Stimulated activated CD4-positive, alpha-beta T cell treated with anti-CD3 and anti-CD28 coated beads, Interleukin-4, amount 100 ng/mL, for 48 hours (primary cell): Measurements from ENCODE around the gene ARHGAP9.
"Not testable (repeated sequence)": the region's sequence is repeated elsewhere in the genome, so short reads cannot be mapped to it uniquely, and the experiment has no call there.

Experiments
- DNase-seq, 2 donors: peaks; one replicate each; pipeline ENCODE4 v3.0.0-alpha.2; 2020; ENCODE audit warnings: low read depth in 2 of 2

Gene ARHGAP9

DNA sequence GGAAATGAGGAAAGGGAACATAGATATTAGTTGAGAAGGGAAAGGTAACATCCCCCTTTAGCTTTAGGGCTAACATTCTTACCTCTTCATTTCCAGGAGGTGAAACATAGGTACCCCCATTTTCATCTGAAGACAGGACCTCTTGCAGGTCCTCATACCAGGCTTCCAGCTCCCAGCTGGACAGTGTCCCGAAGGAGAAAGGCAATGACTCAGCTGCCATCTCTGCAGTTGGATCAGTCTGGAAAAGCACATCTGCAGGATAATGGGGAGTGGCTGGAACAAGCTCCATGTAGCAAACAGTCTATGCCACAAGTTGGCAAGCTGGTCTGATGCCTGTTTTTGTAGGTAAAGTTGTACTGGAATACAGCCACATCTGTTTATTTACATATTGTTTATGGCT is 37.5 kb upstream of the ARHGAP9 start:
- DNase-seq = no peak

DNA sequence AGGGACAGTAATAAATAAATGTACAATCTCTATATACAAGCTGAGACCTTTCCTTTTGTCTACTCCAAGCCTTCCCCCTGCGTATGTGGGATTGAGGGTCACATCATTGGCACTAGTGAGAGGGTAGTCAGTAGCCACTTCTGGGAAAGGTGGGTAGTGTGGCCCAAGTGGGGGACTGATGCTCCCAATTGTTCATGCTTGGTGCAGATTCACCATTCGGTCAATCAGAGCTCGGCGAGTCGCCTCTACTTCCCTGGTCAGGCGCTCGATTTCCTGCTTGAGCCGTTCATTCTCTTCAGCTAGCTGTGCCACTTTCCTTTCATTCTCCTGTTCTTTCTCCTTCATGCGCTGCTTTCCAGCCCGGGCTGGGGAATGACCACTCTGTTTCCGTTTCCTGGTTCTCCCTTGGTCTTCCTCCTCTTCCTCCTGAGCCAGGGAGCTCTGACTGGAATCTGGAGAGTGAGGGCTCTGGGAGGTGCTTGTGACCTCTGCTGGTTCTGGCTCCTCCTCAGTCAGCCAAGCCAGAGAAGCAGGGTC is 37.0 kb upstream of the ARHGAP9 start:
- DNase-seq = no peak

DNA sequence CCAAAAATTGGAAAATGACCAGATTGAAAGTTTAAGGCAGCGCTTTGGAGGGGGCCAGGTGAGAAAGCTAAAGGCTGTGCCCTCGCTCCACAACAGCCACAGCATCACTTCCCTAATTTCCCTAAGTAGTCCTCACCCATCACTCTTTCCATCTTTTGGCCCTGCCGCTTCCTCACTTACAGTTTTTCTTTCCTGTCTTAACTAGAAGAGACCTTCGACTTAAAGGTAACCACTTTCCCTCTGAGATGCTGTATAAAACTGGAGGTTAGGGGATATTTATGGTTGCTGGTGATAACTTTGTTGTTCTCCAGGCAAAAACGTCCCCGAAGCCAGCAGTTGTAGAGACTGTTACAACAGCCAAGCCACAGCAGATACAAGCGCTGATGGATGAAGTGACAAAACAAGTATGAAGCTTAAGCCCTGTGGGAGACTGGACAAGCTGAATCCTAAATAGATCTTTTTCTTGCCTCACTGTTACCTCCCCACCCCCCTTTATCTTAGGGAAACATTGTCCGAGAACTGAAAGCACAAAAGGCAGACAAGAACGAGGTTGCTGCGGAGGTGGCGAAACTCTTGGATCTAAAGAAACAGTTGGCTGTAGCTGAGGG is 36.4 kb upstream of the ARHGAP9 start:
- DNase-seq = no peak

DNA sequence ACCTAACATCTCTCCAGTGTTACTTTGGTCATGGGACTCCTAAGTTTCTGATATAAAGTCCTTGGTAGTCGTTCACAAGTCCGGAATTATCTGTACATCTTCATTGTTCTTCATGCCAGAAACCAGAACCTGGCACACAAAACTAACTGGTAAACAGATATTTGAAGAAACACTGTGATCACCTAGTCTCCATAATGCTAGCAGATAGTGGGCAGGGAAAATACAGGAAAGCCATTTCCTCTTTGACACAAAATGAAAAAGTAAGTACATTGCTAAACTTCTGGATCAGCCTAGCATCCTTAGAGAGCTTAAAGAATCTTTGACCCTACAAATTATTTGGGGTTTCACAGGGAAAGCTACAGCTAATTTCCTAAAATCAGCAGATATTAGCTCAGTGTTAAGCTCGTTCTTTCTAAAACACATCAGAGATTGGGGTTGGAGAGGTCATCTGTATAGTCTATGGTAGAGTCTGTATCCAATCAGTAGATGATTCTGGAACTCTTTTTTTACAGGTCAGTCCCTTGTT is 35.8 kb upstream of the ARHGAP9 start:
- DNase-seq = no peak

DNA sequence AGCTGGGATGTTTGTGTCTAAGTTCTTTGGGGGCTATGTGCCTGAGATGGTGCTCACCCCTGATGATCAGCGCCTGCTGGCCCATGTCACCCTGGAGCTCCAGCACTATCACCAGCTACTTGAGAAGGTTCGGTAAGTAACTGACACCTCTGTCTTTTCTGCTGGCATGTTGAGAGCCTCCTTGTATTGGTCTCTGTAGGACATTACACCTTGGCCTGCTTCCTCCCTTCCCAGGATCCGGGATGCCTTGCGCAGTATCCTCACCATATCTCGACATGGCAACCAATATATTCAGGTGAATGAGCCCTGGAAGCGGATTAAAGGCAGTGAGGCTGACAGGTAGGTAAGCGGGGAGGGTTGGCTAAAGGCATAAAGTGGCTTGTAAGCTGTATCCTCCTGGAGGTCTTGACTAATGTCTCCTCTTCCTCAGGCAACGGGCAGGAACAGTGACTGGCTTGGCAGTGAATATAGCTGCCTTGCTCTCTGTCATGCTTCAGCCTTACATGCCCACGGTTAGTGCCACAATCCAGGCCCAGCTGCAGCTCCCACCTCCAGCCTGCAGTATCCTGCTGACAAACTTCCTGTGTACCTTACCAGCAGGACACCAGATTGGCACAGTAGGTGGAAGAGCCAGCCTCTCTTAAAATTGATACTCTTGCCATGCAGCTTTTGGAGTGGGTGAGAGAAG is 35.2 kb upstream of the ARHGAP9 start:
- DNase-seq = no peak

DNA sequence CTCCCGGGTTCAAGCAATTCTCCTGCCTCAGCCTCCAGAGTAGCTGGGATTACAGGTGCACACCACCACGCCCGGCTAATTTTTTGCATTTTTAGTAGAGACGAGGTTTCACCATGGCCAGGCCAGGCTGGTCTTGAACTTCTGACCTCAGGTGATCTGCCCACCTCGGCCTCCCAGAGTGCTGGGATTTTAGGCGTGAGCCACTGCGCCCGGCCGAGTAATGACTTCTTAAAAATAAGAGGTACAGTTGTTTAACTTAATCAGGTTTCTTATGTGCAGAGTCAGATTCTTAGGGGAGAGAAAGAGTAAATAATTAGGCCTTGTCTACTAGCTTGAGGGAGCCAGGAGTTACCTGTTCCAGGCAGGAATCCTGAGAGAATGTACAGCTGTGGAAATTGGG is 34.6 kb upstream of the ARHGAP9 start:
- DNase-seq = not testable (repeated sequence)

DNA sequence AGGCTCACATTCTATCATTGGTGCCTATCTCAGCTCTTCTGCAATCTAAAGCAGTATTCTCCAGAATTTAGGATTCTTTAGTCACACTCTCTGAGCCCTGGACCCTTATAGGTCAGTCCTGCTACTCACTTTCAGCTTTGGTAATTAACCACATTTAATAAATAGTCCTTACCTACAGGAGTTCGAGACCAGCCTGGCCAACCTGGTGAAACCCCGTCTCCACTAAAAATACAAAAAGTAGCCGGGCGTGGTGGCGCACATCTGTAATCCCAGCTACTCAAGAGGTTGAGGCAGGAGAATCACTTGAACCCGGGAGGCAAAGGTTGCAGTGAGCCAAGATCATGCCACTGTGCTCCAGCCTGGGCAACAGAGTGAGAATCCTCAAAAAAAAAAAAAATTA is 34.0 kb upstream of the ARHGAP9 start:
- DNase-seq = not testable (repeated sequence)

DNA sequence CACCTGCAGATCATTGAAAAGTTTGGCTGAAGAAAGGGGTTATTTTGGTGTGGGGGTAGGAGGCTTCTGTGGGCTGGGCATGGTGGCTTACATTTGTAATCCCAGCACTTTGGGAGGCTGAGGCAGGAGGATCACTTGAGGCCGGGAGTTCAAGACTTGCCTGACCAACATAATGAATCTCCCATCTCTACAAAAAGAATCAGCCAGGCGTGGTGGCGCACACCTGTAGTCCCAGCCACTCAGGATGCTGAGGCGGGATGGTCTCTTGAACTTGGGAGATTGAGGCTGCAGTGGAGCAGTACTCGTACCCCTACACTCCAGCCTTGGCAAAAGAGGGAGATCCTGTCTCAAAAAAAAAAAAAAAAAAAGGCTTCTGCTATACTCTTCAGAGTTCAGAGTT is 33.6 kb upstream of the ARHGAP9 start:
- DNase-seq = no peak

DNA sequence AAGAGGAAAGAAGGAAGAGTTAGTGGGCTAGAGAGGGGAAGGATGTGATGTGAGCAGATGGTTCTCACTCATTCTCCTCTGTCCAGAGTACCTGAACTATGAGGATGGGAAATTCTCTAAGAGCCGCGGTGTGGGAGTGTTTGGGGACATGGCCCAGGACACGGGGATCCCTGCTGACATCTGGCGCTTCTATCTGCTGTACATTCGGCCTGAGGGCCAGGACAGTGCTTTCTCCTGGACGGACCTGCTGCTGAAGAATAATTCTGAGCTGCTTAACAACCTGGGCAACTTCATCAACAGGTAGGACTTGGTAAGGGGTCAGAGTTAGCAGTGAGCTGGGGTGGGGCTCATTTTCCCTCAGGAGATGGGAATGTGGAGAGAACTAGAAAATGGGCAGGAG is 33.0 kb upstream of the ARHGAP9 start:
- no peak for DNase-seq

DNA sequence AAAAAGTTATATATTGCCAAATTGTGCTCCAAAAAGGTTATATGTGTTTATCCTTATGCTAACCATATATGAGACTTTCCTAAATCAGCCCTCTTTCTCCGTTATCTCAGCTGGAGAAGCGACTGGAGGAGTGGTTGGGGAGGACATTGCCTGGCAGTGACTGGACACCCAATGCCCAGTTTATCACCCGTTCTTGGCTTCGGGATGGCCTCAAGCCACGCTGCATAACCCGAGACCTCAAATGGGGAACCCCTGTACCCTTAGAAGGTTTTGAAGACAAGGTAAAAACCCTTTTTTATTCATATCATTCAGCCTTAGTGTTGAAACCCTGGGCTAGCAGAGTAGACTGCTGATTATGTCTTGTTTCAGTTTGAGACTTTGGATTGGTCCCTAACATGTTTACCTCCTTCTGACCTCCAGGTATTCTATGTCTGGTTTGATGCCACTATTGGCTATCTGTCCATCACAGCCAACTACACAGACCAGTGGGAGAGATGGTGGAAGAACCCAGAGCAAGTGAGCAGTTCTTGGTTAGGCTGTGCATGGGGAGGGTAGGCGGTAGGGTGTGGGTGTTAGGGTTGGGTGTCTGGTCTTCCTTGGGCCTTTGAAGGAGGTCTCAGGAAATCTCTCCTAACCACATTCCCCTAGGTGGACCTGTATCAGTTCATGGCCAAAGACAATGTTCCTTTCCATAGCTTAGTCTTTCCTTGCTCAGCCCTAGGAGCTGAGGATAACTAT is 32.1 kb upstream of the ARHGAP9 start:
- DNase-seq = no peak

DNA sequence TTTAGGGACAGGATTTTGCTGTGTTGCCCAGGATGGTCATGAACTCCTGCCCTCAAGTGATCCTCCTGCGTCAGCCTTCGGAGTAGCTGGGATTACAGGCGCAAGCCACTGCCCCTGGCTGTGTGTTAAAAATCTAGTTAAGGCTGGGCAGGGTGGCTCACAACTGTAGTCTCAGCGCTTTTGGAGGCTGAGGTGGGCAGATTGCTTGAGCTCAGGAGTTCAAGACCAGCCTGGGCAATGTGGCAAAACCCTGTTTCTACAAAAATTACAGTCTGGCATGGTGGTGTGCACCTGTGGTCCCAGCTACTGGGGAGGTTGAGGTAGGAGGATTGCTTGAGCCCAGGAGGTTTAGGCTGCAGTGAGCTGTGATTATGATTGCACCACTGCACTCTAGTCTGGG is 31.5 kb upstream of the ARHGAP9 start:
- no peak for DNase-seq

DNA sequence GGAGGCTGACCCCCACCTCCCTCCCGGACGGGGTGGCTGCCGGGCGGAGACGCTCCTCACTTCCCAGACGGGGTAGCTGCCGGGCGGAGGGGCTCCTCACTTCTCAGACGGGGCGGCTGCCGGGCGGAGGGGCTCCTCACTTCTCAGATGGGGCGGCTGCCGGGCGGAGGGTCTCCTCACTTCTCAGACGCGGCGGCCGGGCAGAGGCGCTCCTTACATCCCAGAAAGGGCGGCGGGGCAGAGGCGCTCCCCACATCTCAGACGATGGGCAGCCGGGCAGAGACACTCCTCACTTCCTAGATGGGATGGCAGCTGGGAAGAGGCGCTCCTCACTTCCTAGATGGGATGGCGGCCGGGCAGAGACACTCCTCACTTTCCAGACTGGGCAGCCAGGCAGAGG is 28.1 kb upstream of the ARHGAP9 start:
- DNase-seq = not testable (repeated sequence)

DNA sequence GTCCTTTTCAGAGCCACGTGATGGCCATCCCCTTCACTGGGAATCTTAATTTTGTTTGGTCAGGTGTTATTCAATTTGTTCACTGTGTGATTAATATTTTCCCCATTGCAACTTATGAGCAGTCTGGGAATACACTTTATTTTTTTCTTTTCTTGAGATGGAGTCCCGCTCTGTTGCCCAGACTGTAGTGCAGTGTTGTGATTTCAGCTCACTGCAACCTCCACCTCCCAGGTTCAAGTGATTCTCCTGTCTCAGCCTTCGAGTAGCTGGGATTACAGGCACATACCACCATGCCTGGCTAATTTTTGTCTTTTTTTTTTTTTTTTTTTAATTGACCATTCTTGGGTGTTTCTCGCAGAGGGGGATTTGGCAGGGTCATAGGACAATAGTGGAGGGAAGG is 26.9 kb upstream of the ARHGAP9 start:
- DNase-seq = not testable (repeated sequence)

DNA sequence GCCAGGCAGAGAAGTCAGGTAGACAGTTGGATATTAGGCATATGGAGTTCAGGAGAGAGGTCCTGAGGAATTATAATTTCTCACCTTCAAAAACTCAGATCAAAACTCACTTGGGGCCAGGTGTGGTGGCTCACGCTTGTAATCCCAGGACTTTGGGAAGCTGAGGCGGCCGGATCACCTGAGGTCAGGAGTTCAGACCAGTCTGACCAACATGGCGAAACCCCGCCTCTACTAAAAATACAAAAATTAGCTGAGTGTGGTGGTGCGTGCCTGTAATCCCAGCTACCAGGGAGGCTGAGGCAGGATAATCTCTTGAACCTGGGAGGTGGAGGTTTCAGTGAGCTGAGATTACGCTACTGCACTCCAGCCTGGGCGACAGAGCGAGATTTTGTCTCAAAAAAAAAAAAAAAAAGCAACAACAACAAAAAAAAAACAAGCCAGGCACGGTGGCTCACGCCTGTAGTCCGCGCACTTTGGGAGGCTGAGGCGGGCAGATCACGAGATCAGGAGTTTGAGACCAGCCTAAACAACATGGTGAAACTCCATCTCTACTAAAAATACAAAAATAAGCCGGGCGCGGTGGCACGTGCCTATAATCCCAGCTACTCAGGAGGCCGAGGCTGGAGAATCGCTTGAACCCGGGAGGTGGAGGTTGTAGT is 22.8 kb upstream of the ARHGAP9 start:
- DNase-seq = not testable (repeated sequence)

DNA sequence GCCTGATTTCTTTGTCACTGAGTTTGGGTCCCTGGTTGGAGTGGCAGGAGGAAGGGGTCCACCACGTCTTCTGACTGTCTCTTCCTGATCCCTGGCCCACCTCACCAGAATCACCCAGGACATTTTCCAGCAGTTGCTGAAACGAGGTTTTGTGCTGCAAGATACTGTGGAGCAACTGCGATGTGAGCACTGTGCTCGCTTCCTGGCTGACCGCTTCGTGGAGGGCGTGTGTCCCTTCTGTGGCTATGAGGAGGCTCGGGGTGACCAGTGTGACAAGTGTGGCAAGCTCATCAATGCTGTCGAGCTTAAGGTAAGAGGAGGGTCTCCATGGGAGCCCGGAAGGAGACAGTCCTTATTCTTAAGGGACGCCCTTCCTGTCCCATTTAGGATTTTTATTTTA is 20.5 kb upstream of the ARHGAP9 start:
- DNase-seq = no peak

DNA sequence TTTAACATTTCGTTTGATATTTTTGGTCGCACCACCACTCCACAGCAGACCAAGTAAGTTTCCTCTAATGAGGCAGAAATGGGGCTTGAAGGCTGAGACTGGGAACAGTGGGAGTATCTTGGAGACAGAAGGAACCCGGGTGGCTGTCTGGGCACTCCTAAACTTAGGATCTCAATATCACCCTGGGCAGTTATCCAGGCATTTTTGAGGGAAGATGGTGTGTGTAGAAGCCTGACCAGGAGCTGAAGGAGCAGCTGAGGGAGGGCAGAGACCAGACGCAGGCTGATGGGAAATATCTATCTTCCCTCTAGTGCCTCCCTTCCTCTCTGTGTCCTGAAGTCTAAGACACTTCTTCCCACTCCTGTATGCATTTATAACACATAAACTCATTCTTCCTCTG is 18.9 kb upstream of the ARHGAP9 start:
- no peak for DNase-seq

DNA sequence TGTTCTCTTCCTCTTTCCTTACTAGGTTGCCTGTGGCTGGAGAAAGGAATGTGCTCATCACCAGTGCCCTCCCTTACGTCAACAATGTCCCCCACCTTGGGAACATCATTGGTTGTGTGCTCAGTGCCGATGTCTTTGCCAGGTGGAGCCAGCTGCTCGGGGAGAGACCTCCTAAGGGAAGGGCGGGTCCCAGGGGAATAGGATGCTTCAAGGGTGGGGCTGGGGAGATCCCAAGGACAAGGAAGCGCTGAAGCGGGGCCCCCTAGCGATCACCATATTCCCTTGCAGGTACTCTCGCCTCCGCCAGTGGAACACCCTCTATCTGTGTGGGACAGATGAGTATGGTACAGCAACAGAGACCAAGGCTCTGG is 18.5 kb upstream of the ARHGAP9 start:
- DNase-seq = no peak

DNA sequence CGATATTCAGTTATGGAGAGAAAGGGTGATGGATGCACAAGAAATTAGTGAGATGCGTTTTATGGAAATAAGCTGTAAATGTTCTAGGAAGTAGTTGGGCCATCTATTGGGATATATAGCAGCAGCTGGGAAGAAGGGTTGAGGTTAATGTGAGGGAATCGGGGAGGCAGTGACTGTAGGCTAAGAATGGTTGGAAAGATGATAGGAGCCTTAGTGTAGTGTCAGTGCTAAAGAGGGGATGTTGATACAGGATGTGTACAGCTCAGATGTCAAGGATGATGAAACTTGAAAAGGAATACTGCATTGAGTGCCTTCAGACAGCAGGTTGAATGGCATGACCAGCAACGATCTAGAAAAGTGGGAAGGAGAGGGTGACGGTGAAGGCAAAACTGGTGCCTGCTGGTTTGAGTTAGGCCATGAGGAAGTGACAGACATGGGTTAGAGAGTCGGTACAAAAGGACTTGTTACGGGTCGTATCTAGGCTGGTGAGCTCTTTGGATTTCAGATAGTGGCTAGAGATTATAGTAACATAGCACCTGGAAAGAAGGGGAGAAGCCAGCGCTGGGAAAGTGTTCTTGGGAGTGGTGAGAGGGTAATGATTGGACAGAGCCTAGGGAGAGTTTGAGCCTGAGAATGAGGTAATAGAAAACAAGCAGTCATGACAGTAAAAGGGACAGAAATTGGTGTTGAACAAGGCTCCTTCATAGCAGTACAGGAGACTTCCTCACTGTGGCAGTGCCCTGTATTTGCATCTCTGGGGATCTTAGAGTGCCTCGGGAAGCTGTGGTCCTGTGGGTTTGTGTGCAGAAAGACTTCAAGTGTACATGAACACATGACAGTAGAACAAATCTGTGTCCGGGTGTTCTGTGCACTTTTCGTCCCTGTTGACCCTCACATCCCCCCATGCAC is 17.8 kb upstream of the ARHGAP9 start:
- no peak for DNase-seq

DNA sequence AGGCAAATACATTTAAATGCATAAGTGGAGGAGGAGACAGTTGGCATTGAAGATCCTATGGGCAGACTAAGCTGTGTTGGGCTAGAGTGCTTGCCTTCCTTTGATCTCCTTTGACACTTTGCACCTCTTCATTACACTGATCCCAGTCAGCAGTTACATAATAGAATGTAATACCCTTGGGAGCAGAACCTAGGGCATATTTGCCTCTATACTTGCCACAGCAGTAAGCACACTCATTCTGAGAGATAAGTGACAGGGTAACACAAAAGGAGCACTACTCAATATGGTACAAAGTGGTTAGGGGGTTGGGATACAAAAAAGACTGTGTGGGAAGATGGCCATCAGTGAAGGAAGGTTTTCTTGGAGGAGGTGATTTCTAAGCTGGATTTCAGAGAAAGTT is 17.2 kb upstream of the ARHGAP9 start:
- no peak for DNase-seq

DNA sequence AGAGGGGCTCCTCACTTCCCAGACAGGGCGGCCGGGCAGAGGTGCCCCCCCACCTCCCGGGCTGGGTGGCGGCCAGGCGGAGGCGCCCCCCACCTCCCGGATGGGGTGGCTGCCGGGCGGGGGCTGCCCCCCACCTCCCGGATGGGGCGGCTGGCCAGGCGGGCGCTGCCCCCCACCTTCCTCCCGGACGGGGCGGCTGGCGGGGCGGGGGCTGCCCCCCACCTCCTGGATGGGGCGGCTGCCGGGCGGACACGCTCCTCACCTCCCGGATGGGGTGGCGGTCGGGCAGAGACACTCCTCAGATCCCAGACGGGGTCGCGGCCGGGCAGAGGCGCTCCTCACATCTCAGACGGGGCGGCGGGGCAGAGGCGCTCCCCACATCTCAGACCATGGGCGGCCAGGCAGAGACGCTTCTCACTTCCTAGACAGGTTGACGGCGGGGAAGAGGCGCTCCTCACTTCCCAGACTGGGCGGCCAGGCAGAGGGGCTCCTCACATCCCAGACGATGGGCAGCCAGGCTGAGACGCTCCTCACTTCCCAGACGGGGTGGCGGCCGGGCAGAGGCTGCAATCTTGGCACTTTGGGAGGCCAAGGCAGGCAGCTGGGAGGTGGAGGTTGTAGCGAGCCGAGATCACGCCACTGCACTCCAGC is 15.5 kb upstream of the ARHGAP9 start:
- DNase-seq = not testable (repeated sequence)
